Left renal cortex interstitium (tissue), 4 donors: ENCODE measurements around the gene MDFIC2. TPM values are rescaled to one million over a fixed set of nuclear protein-coding genes. Genes with fewer than 3 reads are reported as not detected.
A peak's percentile ranks its signal among the peaks of the same experiment; 100 is the strongest.
"Not testable (repeated sequence)": the region's sequence is repeated elsewhere in the genome, so short reads cannot be mapped to it uniquely, and the experiment has no call there.

Experiments used
- DNase-seq, 4 donors: peaks; one replicate each; pipeline ENCODE4 v3.0.0-alpha.2; 2013; ENCODE audit warnings: low read depth in 4 of 4, low spot score in 2 of 4, missing footprints in 1 of 4
- polyA plus RNA-seq, 4 donors: library from polyadenylated mRNA; unstranded; fragments of 120-200 nt; gene quantifications; one replicate each; pipeline ENCODE4 v1.2.1, GENCODE V29; 2013; ENCODE audit not compliant: insufficient read length in 4 of 4

MDFIC2 gene
- not detected for polyA plus RNA-seq

GRCh38 chr3:70312336-70312735 lies at the start of gene MDFIC2:
MDFIC2 (minus strand) TSS chr3:70312638; CDS start chr3:70311973, 665 bp downstream.
- no peak for DNase-seq

- DNase-seq = no peak
Observed at GRCh38 chr3:70360979-70361760, 48.7 kb upstream of the MDFIC2 start.

GRCh38 chr3:70359711-70360110 lies 47.3 kb upstream of the MDFIC2 start:
- no peak for DNase-seq

- DNase-seq = peak in 2 of 4 donors; percentile 5 to 6
Observed at GRCh38 chr3:70358978-70359580, 46.6 kb upstream of the MDFIC2 start.

- no peak for DNase-seq
Observed at GRCh38 chr3:70352215-70352614, 39.8 kb upstream of the MDFIC2 start.

GRCh38 chr3:70342149-70342548 lies 29.7 kb upstream of the MDFIC2 start:
- no peak for DNase-seq

GRCh38 chr3:70336885-70337284 lies 24.4 kb upstream of the MDFIC2 start:
- not testable (repeated sequence) for DNase-seq

GRCh38 chr3:70333080-70333479 lies 20.6 kb upstream of the MDFIC2 start:
- DNase-seq = no peak

GRCh38 chr3:70315021-70315420 lies 2.6 kb upstream of the MDFIC2 start:
- DNase-seq = no peak

- DNase-seq = no peak
Observed at GRCh38 chr3:70310809-70311208, 1.6 kb downstream of the MDFIC2 start.

- no peak for DNase-seq
Observed at GRCh38 chr3:70309591-70309990, 2.8 kb downstream of the MDFIC2 start.

GRCh38 chr3:70308760-70309159 lies 3.7 kb downstream of the MDFIC2 start:
- DNase-seq = peak in 1 of 4 donors; percentile 10

- DNase-seq = no peak
Observed at GRCh38 chr3:70306736-70307135, 5.7 kb downstream of the MDFIC2 start.

- DNase-seq = no peak
Observed at GRCh38 chr3:70298385-70298784, 14.1 kb downstream of the MDFIC2 start.

GRCh38 chr3:70291097-70291482 lies 21.3 kb downstream of the MDFIC2 start:
- no peak for DNase-seq

GRCh38 chr3:70290431-70291096 lies 21.9 kb downstream of the MDFIC2 start:
- DNase-seq = not testable (repeated sequence)

GRCh38 chr3:70281663-70282062 lies 30.8 kb downstream of the MDFIC2 start:
- no peak for DNase-seq

GRCh38 chr3:70277304-70277703 lies 35.1 kb downstream of the MDFIC2 start:
- DNase-seq = no peak

- DNase-seq = no peak
Observed at GRCh38 chr3:70276901-70277300, 35.5 kb downstream of the MDFIC2 start.

- DNase-seq = no peak
Observed at GRCh38 chr3:70273492-70273891, 38.9 kb downstream of the MDFIC2 start.

GRCh38 chr3:70272798-70273197 lies 39.6 kb downstream of the MDFIC2 start:
- DNase-seq = no peak
